Measurements from ENCODE around the gene B3GNT5. TPM values are rescaled to one million over a fixed set of nuclear protein-coding genes. Genes with fewer than 3 reads are reported as not detected.

Gene B3GNT5
- total RNA-seq, 1 donor = 8.6 TPM

DNA sequence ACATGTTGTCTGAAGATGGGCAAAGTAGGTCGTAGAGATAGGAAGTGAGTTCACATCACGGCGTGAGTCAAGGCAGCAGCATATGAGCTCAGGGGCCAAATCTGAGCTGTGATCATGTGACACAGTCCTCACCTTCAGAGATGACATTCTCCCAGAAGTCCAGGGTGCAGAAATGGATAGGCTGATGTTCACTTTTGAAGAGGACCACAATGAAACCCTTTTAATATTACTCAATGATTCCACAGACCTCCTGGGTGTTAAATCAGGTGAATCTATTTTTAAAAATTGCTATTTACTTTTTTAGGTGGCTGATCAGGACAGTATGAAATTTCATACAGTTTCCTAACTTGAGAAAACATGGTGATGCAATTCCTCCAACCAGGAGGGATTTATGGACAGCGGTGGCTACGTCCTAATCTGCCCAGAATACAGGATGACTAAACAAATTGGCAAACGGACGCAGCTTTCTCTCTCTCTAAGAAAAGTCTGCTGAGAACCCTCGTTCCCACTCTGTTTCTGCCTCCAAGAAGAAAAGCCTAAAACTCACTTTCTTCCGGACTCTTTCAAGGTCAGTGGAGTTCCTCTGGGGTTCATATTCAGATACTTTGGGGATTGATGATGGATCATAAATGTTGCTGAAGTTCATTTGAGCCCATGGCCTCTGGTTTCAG lies 34.4 kb downstream of the B3GNT5 start:
- no peak for DNase-seq (ENCODE audit: low read depth in 2 of 3, low spot score in 2 of 3)

DNA sequence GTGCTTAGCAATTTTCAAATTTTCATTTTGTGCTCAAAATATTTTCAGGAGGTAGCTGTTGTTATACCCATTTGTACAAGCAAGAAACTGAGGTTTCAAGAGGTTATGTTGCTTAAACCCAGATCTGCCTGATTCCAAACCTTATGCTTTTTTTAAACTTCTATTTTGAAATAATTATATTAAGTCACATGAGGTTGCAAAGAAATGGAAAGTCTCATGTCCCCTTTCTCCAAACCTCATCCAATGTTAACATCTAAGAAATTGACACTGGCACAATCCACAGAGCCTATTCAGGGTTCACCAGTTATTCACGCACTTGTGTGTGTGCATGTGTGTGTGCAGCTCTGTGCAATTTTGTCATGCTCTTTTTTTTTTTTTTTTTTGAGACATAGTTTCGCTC lies 35.1 kb downstream of the B3GNT5 start:
- no peak for DNase-seq (ENCODE audit: low read depth in 2 of 3, low spot score in 2 of 3)

DNA sequence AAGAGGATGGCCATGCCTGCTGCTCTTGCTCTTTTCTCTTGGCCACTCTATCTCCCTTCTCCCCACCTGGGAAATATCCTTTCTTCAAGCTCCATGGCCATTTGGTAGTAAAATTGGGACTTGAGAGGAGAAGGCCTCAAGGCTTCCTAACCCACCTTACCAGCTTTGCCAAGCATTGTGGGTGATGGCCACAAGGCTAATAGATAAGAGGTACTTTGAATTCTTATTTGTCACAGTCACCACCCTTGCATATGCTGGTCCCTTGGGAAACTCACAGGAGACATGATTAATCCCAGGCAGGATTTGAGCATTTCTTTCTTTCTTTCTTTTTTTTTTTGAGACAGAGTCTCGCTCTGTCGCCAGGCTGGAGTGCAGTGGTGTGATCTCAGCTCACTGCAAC lies 37.2 kb downstream of the B3GNT5 start:
- DNase-seq (ENCODE audit: low read depth in 2 of 3, low spot score in 2 of 3) = no peak

DNA sequence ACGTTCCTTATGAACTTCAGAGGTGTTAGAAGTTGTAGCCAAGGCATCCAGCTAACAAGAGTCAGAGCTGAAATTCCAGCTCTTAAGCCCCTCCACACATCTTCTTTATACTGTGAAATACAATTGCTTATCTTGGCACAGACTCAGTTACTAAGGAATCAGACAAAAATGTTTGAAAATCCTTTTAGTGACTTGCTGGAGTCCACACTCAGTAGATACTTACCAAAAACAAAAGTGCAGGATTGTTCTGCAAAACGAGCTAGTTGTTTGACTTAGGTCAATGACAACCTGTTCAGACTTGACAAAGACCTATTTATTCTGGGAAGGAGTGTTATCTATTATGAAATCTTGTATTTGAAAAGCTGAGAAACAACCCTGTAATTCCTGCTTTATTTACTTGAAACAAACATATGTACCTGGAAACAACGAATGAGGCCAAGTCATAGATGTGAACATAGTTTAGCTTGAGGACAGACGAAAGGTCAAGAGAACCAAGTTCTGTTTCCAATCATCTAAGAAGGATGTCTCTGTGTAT lies 38.5 kb downstream of the B3GNT5 start:
- DNase-seq (ENCODE audit: low read depth in 2 of 3, low spot score in 2 of 3) = no peak

DNA sequence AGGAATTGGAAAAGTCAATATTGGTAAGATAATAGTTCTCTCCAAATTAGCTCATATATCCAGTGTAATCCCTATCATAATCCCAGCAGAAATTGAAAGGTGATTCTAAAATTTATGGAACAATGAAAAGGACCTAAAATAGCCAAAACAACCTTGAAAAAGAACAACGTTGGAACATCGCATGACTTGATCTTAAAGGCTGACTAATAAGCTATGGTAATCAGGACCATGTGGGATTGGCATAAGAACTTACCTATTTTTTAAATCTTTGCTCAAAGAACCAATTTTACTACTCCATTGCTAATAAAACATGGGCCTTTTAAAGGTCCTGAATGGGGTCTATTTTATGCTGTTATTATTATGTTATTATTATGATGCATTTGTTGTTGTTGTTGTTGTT lies 40.9 kb downstream of the B3GNT5 start:
- no peak for DNase-seq (ENCODE audit: low read depth in 2 of 3, low spot score in 2 of 3)

DNA sequence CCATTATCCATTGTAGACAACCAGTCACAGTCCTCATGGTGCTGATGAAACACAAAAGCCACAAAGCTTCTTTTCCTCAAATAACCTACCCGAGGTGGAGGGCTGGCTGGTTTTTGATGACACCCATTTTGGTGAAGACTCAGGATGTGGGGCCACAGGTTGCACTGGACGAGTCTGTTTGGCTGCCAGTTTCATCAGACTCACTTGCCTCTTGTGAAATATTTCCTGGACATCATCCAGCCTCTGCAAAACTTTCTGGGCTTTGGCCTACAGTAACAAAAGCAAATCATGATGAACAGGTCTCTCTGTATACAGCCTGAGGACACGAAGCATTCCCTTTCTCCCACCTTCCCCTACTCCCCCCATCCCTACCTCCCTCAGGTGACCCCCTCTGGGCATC lies 42.2 kb downstream of the B3GNT5 start:
- DNase-seq (ENCODE audit: low read depth in 2 of 3, low spot score in 2 of 3) = no peak

DNA sequence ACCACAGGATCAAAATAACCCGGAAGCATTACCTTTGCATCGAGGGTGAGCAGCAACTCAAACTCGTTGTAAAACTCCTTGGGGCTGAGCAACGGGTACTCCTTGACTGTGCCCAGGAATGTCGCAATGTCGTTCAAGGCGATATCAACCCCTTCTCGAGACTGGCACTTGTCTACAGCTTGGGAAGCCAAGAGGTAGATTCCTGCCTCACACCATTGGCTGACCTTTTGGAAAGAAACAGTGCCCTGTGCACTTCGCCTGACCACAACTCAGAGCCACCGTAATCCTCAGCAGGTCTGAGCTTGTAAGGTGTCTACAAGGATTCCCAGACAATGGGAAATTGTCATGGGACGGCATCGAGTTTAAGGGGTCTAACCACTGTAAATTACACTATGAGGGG lies 43.9 kb downstream of the B3GNT5 start:
- DNase-seq (ENCODE audit: low read depth in 2 of 3, low spot score in 2 of 3) = no peak

DNA sequence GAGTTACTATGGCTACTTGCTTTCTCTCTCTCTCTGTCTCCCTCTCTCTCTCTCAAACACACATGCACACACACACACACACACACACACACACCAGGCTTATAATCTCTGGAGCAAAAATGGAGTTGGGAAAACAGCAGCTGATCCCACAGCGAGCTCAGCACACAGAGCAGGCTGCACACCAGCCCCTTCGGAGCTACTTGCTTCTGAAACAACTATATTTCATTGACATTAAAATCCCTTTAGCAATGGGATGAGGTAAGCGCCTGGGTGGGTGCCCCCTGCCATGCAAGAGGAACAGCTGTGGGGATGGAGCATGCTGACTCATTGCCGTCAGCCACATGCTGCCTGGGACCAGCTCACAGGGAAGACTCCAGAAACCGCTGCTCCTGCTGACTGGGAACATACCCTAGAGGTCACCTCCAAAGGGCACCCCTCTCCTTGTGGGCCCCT lies 45.7 kb downstream of the B3GNT5 start:
- peak in 2 of 3 donors; percentile 64 to 67 for DNase-seq (ENCODE audit: low read depth in 2 of 3, low spot score in 2 of 3)

DNA sequence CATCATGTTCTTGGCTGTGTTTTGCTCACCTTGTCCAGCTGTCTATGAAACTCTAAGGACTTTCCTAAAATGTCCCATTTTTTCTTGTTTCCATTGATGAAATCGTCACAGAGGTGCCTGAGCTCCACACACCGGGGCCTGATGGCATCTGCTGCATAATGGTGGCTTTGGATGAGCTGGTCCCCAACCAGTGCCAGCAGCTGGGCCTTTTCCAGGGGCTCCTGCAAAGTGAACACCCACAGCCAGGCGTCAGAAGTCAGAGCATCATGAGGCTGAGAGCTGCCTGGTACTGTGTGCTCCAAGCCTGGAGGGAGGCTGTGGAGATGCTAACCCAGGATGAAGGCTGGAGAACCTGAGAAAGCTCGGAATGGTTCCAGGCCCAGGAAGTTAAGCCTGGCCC lies 46.9 kb downstream of the B3GNT5 start:
- no peak for DNase-seq (ENCODE audit: low read depth in 2 of 3, low spot score in 2 of 3)

DNA sequence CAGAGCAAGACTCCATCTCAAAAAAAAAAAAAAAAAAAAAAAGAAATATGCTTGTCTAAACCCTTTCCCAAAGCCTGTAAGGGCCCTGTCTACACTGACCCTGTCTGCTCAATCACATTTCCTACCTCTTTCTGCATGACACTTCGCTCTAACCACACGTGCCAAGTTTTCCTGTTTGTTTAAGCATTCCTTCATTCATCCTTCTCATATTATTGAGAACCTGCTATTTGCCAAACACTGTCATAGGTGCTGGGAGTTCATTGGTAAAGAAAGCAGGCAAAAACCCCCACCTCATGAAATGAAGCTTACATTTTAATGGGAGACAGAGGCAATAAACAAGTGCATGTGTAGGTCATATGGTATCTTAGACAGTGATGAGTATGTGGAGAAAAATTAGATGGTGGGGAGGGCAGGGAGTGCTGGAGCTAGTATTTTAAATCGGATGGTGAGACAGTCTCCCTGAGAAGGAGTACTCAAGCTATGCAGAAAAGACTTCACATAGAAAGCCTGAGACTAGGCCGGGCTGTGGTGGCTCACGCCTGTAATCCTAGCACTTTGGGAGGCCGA lies 48.0 kb downstream of the B3GNT5 start:
- DNase-seq (ENCODE audit: low read depth in 2 of 3, low spot score in 2 of 3) = no peak

DNA sequence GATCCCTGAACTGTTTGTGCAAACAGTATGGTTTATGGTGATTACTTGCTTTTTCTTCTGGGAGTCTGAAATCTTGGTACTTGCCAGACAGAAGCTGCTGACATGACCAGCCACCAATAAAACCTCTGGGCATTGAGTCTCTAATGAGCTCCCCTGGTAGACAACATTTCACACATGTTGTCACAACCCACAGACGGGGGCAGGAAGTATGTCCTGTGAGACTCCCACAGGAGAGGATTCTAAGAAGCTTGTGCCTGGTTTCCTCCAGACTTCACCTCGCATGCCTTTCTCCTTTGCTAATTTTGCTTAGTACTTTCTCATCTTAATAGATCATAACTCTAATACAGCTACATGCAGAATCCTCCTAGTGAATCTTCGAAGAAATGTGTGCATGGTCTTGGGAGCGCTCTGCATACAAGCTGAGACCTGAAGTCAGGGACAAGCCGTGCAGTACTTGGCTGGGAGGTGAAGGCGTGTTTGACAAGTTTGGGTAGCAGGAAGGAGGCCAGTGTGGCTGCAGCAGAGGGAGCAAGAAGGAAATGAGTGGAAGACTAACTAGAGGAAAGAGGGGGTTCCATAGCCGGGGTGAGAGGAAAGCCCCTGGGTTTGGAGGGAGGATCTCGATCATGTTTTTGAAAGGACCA lies 49.0 kb downstream of the B3GNT5 start:
- DNase-seq (ENCODE audit: low read depth in 2 of 3, low spot score in 2 of 3) = no peak

DNA sequence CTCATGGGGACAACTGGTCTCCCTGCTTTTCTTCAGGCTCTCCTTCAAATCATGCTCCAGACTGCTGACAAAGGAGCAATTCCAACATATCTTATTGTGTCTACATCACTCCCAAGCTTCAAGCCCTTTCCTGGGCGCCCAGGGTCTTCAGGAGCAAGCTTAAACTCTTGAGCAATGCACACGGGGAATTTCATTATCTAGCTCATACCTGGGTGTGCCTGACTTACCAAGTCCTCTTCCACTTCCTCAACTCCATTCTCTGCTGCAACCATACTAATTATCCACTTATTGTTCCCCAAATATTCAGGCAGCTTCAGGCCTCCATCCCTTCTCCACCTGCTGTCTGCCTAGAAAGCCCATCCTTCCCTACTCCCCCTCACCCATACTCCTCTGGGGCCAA lies 50.6 kb downstream of the B3GNT5 start:
- DNase-seq (ENCODE audit: low read depth in 2 of 3, low spot score in 2 of 3) = no peak

DNA sequence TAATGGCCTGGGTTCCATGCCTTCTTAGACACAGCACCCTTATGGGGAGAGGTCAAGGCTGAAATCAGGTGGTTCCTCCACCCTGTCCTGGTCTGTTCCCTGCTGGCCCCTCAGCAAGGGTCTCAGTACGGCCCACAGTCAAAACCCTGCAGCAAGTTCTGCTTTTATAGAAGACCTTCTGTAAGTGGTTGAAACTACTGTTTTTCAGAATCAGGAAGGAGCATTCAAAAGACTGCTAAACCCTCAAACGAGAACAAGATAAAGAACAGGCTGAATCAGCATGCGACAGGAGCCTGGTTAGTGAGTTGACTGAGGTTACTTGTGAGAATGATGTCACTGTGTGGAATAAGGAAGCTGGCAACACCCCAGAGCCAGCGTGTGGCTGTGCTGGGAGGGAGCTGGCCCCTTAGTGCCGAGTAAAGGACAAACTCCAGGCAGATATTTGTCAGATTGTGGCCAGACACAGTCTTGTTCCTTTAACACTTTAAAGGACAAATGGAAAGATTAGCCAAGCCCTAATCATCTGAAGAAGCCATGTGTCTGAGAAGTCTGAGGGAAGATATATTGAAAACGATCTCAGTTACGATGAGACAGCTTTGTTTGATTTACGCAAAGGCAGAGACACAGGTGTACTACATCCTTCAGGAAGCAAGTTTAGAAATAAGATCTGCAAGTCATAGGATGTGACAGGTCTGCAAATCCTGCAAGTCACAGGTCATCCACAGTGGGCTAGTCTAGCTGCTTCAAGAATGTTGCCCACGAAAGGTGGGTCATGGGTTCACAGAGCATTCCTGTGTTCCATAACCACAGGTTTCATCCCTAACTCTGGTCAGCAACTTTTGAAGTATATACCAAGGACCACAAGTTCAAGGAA lies 54.0 kb downstream of the B3GNT5 start:
- DNase-seq (ENCODE audit: low read depth in 2 of 3, low spot score in 2 of 3) = peak in 2 of 3 donors; percentile 90 to 97

DNA sequence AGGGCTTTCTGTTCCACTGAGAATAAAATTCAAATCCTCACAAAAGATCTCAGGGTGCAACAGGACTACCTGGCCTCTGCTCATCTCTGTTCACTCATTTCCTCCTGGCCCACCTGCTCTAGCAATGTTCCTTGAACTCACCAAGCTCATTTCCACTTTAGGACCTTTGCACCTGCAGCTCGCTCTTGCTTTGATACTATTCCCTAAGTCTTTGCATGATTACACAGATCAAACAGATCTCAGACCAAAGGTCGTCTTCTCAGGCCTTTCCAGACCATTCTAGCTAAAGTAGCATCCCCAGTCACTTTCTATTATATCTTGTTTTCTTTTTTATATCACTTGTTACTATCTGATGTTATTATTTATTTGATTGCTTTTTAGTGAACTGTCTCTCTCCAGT lies 54.7 kb downstream of the B3GNT5 start:
- DNase-seq (ENCODE audit: low read depth in 2 of 3, low spot score in 2 of 3) = no peak

DNA sequence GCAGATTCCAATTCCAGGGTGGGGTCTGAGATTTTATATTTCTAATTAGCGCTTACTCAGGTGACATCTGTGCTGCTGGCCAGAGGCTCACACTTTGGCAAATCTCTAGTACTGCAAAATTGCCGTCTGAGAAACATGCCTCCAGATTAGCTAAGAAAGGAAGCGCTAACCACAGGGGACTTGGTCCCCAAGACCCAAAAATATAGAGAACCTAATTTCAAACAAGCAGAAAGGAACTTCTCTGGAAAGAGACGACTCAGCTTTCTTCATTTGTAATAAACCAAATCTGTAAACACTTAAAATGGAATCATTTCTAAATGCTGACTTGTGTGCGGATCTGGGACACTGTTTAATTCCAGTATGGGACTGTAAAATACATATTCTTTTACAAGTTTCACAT lies 55.7 kb downstream of the B3GNT5 start:
- DNase-seq (ENCODE audit: low read depth in 2 of 3, low spot score in 2 of 3) = peak in 1 of 3 donors; percentile 34

DNA sequence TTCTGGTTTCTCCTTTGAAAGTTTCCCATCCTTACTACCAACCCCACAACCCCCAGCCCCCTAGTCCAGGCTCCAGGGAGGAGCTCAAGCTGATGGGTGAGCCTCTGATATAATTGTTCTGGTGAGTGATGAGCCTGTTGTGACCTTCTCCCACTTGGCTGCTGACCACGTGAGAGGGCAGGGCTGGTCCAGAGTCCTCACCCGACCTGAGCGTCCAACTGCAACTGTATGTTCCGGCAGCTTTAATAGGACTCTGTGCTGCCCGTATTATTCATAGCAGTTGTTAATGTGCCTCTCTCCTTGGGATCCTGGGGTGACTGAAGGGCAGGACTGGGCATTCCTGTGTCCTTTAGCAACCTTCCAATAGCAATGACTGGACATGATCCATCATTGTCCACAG lies 56.2 kb downstream of the B3GNT5 start:
- DNase-seq (ENCODE audit: low read depth in 2 of 3, low spot score in 2 of 3) = no peak

DNA sequence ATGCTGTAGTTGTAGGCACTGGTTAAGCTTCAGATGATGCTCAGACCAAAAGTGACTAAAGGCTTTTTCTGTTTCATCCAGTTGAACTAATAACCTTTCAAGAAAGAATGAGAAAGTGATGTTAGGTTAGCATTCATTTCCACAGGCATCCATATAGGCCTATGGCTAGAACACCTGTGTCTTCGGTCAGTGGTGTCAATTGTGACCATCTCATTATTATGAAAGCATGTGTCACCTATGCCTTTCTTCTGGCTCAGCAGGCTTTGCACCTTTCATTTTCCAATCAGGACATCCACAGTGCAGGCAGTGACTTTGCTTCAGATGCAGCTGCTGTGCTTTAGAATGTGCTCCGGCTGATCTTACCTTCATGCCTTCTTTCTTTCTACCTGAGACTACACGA lies 57.9 kb downstream of the B3GNT5 start:
- DNase-seq (ENCODE audit: low read depth in 2 of 3, low spot score in 2 of 3) = no peak

DNA sequence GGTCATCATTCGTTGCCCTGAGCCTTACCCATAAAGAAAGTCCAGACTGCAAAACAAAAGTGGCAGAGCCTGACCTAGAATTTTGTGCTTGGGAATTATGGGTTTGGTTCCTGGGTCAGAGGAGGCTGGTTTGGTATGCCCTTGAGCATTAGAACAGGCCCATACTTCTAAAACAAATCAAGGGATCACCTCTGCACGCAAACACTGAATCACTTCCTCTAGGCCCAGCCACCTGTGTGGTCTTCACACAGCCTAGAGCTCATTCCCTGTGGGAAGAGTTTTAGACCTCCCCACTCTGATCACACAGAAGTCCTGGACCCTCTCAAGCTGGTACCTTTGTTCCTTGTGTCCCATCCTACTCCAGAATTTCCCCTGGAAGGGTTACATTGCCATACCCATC lies 59.4 kb downstream of the B3GNT5 start:
- DNase-seq (ENCODE audit: low read depth in 2 of 3, low spot score in 2 of 3) = no peak

DNA sequence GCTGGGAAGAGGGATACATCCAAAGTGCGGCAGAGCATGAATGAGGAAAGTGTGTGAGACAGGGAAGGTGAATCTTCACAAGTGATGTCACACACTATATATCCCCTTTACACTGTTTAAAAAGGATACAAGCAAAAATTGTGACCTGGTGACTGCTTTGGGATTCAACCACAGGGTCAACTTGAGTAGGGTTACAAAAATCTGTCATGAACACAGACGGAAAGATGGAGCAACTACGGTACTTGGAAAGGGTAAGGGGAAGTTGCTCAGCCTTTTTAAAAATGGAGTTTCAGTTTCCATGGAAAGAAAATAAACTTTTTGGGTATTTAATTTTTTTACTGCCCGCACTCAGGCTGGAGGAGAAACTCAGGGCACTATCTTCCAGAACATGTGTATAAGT lies 60.3 kb downstream of the B3GNT5 start:
- DNase-seq (ENCODE audit: low read depth in 2 of 3, low spot score in 2 of 3) = no peak

DNA sequence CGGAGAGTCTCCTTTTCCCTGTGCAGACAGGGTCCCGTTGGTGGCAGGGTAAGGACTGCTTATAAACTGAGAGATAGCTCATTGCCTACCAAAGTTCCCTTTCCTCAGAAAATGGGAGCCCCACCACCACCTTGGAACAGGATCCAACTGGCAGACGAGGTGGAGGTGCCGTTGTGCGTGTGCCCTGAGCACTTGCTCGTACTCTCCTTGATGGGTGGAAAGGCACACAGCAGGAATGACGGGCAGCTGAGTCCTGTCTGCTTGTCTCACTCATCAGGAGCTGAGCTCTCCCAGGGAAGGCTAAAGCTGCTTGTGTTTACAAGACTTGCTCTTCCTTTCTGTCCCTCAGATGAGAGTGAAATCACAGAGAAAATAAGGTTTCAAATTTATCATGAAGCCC lies 60.7 kb downstream of the B3GNT5 start:
- DNase-seq (ENCODE audit: low read depth in 2 of 3, low spot score in 2 of 3) = no peak

DNA sequence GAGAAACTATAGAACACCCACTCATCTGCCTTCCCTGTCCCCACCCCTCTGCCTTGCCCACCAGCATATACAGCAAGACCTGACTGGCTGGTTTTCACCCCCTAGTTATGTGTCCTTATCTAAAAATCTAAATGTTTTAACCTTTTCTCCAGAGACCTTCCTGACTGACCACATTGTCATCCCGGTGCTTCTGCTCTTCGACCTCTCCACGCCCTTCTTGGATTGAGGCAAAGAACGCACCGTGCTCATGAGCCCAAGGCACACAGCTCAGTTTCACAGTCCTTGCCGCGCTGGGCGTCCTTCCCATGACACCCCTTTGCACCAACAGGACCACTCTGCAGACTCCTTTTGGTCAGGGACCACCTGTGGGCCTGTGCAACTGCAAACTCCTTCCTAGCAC lies 62.7 kb downstream of the B3GNT5 start:
- no peak for DNase-seq (ENCODE audit: low read depth in 2 of 3, low spot score in 2 of 3)
